Mesenchymal stem cell (in vitro differentiated cells and primary cell): ENCODE measurements around the gene HAP1. TPM values are rescaled to one million over a fixed set of nuclear protein-coding genes. Genes with fewer than 3 reads are reported as not detected.

Experiments
- DNase-seq: peaks from one replicate; pipeline ENCODE4 v3.0.0-alpha.2; 2013
- H2AFZ ChIP-seq: one replicate; pipeline ENCODE4 v1.6.1; 2013; ENCODE audit warnings: low read depth, mild to moderate bottlenecking, control low read depth, inconsistent platforms, low read length, moderate library complexity
- H2AK5ac ChIP-seq: 2 replicates; pipeline ENCODE4 v1.6.1; 2013; ENCODE audit warnings: low read length, moderate library complexity, mild to moderate bottlenecking, inconsistent platforms; ENCODE audit not compliant: severe bottlenecking
- H2BK120ac ChIP-seq: one replicate; pipeline ENCODE4 v1.6.1; 2013; ENCODE audit warnings: low read depth, mild to moderate bottlenecking, inconsistent platforms, low read length, moderate library complexity
- H2BK12ac ChIP-seq, 2 experiments: one replicate each; pipeline ENCODE4 v1.6.1; 2013; ENCODE audit warnings: inconsistent platforms in 2 of 2, low read length in 2 of 2, mild to moderate bottlenecking in 2 of 2, moderate library complexity in 2 of 2, control low read depth in 1 of 2
- H2BK15ac ChIP-seq: one replicate; pipeline ENCODE4 v1.6.1; 2013; ENCODE audit warnings: mild to moderate bottlenecking, low read depth, inconsistent platforms; ENCODE audit not compliant: poor library complexity, severe bottlenecking
- H2BK5ac ChIP-seq: 2 replicates; pipeline ENCODE4 v1.6.1; 2013; ENCODE audit warnings: low read depth, mild to moderate bottlenecking, low read length, control low read depth, inconsistent platforms; ENCODE audit not compliant: poor library complexity, severe bottlenecking
- H3K14ac ChIP-seq, 2 experiments: one replicate each; pipeline ENCODE4 v1.6.1; 2013; ENCODE audit warnings: inconsistent platforms in 2 of 2, low read length in 2 of 2, control low read depth in 1 of 2, mild to moderate bottlenecking in 1 of 2, moderate library complexity in 1 of 2
- H3K18ac ChIP-seq, 2 experiments: one replicate each; pipeline ENCODE4 v1.6.1; 2013; ENCODE audit warnings: inconsistent platforms in 2 of 2, low read length in 2 of 2, control low read depth in 1 of 2, low read depth in 1 of 2, mild to moderate bottlenecking in 1 of 2
- H3K23ac ChIP-seq, 2 experiments: one replicate each; pipeline ENCODE4 v1.6.1; 2013; ENCODE audit warnings: inconsistent platforms in 2 of 2, low read length in 2 of 2, mild to moderate bottlenecking in 2 of 2, moderate library complexity in 2 of 2, control low read depth in 1 of 2
- H3K27ac ChIP-seq: 2 replicates; pipeline ENCODE4 v1.5.1; 2013; ENCODE audit warnings: mild to moderate bottlenecking, moderate library complexity, low read length, control low read depth, inconsistent platforms; ENCODE audit not compliant: poor library complexity, severe bottlenecking
- H3K27me3 ChIP-seq, 2 experiments: 2 replicates each; pipeline versions ENCODE4 v1.6.1 to v1.7.0; 2013; ENCODE audit warnings: low read length in 2 of 2, mild to moderate bottlenecking in 2 of 2, moderate library complexity in 2 of 2, control low read depth in 1 of 2, inconsistent platforms in 1 of 2; ENCODE audit not compliant: control insufficient read depth in 1 of 2, insufficient read depth in 1 of 2
- H3K36me3 ChIP-seq, 2 experiments: 2 replicates each; pipeline versions ENCODE4 v1.6.1 to v1.7.0; 2013; ENCODE audit warnings: low read length in 2 of 2, control low read depth in 1 of 2, inconsistent platforms in 1 of 2, low read depth in 1 of 2, mild to moderate bottlenecking in 1 of 2; ENCODE audit not compliant: insufficient read depth in 2 of 2, control insufficient read depth in 1 of 2
- H3K4ac ChIP-seq, 2 experiments: one replicate each; pipeline ENCODE4 v1.6.1; 2013; ENCODE audit warnings: inconsistent platforms in 2 of 2, low read length in 2 of 2, mild to moderate bottlenecking in 2 of 2, moderate library complexity in 2 of 2, control low read depth in 1 of 2, low read depth in 1 of 2
- H3K4me1 ChIP-seq: 2 replicates; pipeline ENCODE4 v1.6.1; 2013; ENCODE audit warnings: low read depth, low read length, control low read depth; ENCODE audit not compliant: control insufficient read depth, insufficient read depth
- H3K4me2 ChIP-seq: 2 replicates; pipeline ENCODE4 v1.6.1; 2013; ENCODE audit warnings: low read length, mild to moderate bottlenecking, inconsistent platforms; ENCODE audit not compliant: poor library complexity, severe bottlenecking
- H3K4me3 ChIP-seq, 2 experiments: 2 replicates each; pipeline versions ENCODE4 v1.5.1 to v1.7.0; 2013; ENCODE audit warnings: low read length in 2 of 2, mild to moderate bottlenecking in 2 of 2, control low read depth in 1 of 2, low read depth in 1 of 2; ENCODE audit not compliant: insufficient read depth in 1 of 2
- H3K79me1 ChIP-seq: replicated peaks from 2 replicates; pipeline ENCODE4 v1.6.1; 2013; ENCODE audit warnings: mild to moderate bottlenecking, control low read depth, low read length, inconsistent platforms; ENCODE audit not compliant: poor library complexity, severe bottlenecking
- H3K9ac ChIP-seq: 2 replicates; pipeline ENCODE4 v1.7.0; 2013; ENCODE audit warnings: mild to moderate bottlenecking, low read length, moderate library complexity
- H3K9me3 ChIP-seq: 2 replicates; pipeline ENCODE4 v1.7.0; 2013; ENCODE audit warnings: mild to moderate bottlenecking, low read length; ENCODE audit not compliant: control insufficient read depth
- H4K8ac ChIP-seq: one replicate; pipeline ENCODE4 v1.6.1; 2013; ENCODE audit warnings: inconsistent platforms, mild to moderate bottlenecking, low read length, moderate library complexity
- H4K91ac ChIP-seq: one replicate; pipeline ENCODE4 v1.6.1; 2013; ENCODE audit warnings: mild to moderate bottlenecking, low read length, inconsistent platforms
- WGBS: methylation state at CpG from one replicate; pipeline ENCODE4 v1.1.7; 2013; ENCODE audit warnings: mixed read lengths; 5-methylcytosine and 5-hydroxymethylcytosine counted together
- polyA plus RNA-seq, 2 experiments: library from polyadenylated mRNA; stranded (reverse); fragments of 200-250 nt; gene quantifications; one replicate each; pipeline ENCODE4 v1.2.3, GENCODE V29; 2013

Gene HAP1
- polyA plus RNA-seq (2013, experiment 1 of 2): 1.6 TPM
- polyA plus RNA-seq (2013, experiment 2 of 2): 1.5 TPM

GRCh38 chr17:41734139-41734948, at the start of gene HAP1:
Gene HAP1 (minus strand): TSS chr17:41734643. CDS start chr17:41734634, 9 bp downstream.
- peaks cover 28% of the 10 kb centered on the region for H3K4me1 ChIP-seq
- H3K27ac ChIP-seq: no peak within 1 kb of the TSS
- H3K9ac ChIP-seq: peak within 1 kb of the TSS; percentile 68
- H4K91ac ChIP-seq: no peak within 1 kb of the TSS
- H3K4ac ChIP-seq: no peak within 1 kb of the TSS
- peaks cover 71 to 77% of the 10 kb centered on the region in 2 experiments for H3K27me3 ChIP-seq
- no peak within 1 kb of the TSS for H2AK5ac ChIP-seq
- no peak within 1 kb of the TSS for H2BK15ac ChIP-seq
- peak; percentile 63 for DNase-seq
- no peaks in the 10 kb centered on the region for H3K9me3 ChIP-seq
- no peak within 1 kb of the TSS for H2BK120ac ChIP-seq
- peak within 1 kb of the TSS in 1 of 2 experiments; percentile 85 for H3K23ac ChIP-seq
- H3K18ac ChIP-seq: peak within 1 kb of the TSS; percentile 63 to 82
- peak within 1 kb of the TSS in 1 of 2 experiments; percentile 95 for H2BK12ac ChIP-seq
- H2BK5ac ChIP-seq: no peak within 1 kb of the TSS
- H3K79me1 ChIP-seq: no peaks in the 10 kb centered on the region
- H2AFZ ChIP-seq: peak within 1 kb of the TSS; percentile 81
- peak within 1 kb of the TSS; percentile 61 to 63 for H3K4me3 ChIP-seq
- WGBS: under 1% methylated on average over 76 of the region's 77 CpGs
- H3K4me2 ChIP-seq: peak within 1 kb of the TSS; percentile 99
- no peak within 1 kb of the TSS for H3K14ac ChIP-seq
- peak within 1 kb of the TSS; percentile 94 for H4K8ac ChIP-seq
- H3K36me3 ChIP-seq: no peaks in the 10 kb centered on the region

- Histone ChIP-seq H2BK5ac (no peak overlapping the region), H2BK12ac (peak overlapping the region in 1 of 2 experiments; percentile 37), H3K9ac (no peak overlapping the region), H4K91ac (no peak overlapping the region), H3K4ac (no peak overlapping the region), H3K4me3 (no peak overlapping the region), H2BK120ac (peak overlapping the region; percentile 9), H3K27me3 (peaks cover 0 to 23% of the 10 kb centered on the region in 2 experiments), H3K4me2 (peak overlapping the region; percentile 3), H3K18ac (peak overlapping the region in 1 of 2 experiments; percentile 46), H3K9me3 (no peaks in the 10 kb centered on the region), H2AFZ (no peak overlapping the region), H3K36me3 (peaks cover 0 to 32% of the 10 kb centered on the region in 2 experiments), H2AK5ac (peak overlapping the region; percentile 11), H3K4me1 (peaks cover 43% of the 10 kb centered on the region), H2BK15ac (no peak overlapping the region), H3K14ac (no peak overlapping the region), H4K8ac (no peak overlapping the region), H3K79me1 (no peaks in the 10 kb centered on the region), H3K27ac (peak overlapping the region; percentile 47), H3K23ac (no peak overlapping the region)
- WGBS: 97% methylated on average over 4 of the region's 4 CpGs
- DNase-seq: no peak
Observed at GRCh38 chr17:41782142-41782541, 47.7 kb upstream of the HAP1 start.

GRCh38 chr17:41781404-41782110, 47.1 kb upstream of the HAP1 start:
- Histone ChIP-seq H4K91ac (peak overlapping the region; percentile 25), H2AFZ (no peak overlapping the region), H3K9ac (no peak overlapping the region), H2AK5ac (peak overlapping the region; percentile 17), H3K9me3 (no peaks in the 10 kb centered on the region), H3K4me2 (no peak overlapping the region), H3K18ac (peak overlapping the region in 1 of 2 experiments; percentile 37), H4K8ac (no peak overlapping the region), H3K27ac (peak overlapping the region; percentile 47), H2BK12ac (peak overlapping the region in 1 of 2 experiments; percentile 49), H3K4ac (peak overlapping the region in 1 of 2 experiments; percentile 17), H3K36me3 (peaks cover 0 to 33% of the 10 kb centered on the region in 2 experiments), H2BK5ac (no peak overlapping the region), H2BK120ac (peak overlapping the region; percentile 9), H3K14ac (no peak overlapping the region), H2BK15ac (no peak overlapping the region), H3K79me1 (no peaks in the 10 kb centered on the region), H3K27me3 (peaks cover 0 to 20% of the 10 kb centered on the region in 2 experiments), H3K23ac (no peak overlapping the region), H3K4me3 (no peak overlapping the region), H3K4me1 (peaks cover 48% of the 10 kb centered on the region)
- WGBS: 76% methylated on average over 13 of the region's 13 CpGs
- DNase-seq: peak; percentile 66

- WGBS: 100% methylated on average over 1 of the region's 1 CpG
- peaks cover 2% of the 10 kb centered on the region for H3K79me1 ChIP-seq
- peak overlapping the region; percentile 98 for H2AK5ac ChIP-seq
- no peak overlapping the region for H3K4me3 ChIP-seq
- no peaks in the 10 kb centered on the region for H3K9me3 ChIP-seq
- no peak overlapping the region for H2BK12ac ChIP-seq
- peak overlapping the region in 1 of 2 experiments; percentile 7 for H3K18ac ChIP-seq
- H3K23ac ChIP-seq: no peak overlapping the region
- H3K4me1 ChIP-seq: peaks cover 62% of the 10 kb centered on the region
- no peak overlapping the region for H3K14ac ChIP-seq
- H2AFZ ChIP-seq: no peak overlapping the region
- H4K8ac ChIP-seq: no peak overlapping the region
- peaks cover 0 to 49% of the 10 kb centered on the region in 2 experiments for H3K36me3 ChIP-seq
- H3K9ac ChIP-seq: no peak overlapping the region
- peak overlapping the region; percentile 18 for H4K91ac ChIP-seq
- H3K4ac ChIP-seq: no peak overlapping the region
- H2BK15ac ChIP-seq: no peak overlapping the region
- no peak for DNase-seq
- no peak overlapping the region for H3K4me2 ChIP-seq
- peak overlapping the region; percentile 53 for H3K27ac ChIP-seq
- H2BK5ac ChIP-seq: no peak overlapping the region
- peaks cover 0 to 7% of the 10 kb centered on the region in 2 experiments for H3K27me3 ChIP-seq
- H2BK120ac ChIP-seq: no peak overlapping the region
Observed at GRCh38 chr17:41779954-41780353, 45.5 kb upstream of the HAP1 start.
